ENCODE data around the gene NACC1.
A peak's percentile ranks its signal among the peaks of the same experiment; 100 is the strongest.

Gene NACC1

DNA sequence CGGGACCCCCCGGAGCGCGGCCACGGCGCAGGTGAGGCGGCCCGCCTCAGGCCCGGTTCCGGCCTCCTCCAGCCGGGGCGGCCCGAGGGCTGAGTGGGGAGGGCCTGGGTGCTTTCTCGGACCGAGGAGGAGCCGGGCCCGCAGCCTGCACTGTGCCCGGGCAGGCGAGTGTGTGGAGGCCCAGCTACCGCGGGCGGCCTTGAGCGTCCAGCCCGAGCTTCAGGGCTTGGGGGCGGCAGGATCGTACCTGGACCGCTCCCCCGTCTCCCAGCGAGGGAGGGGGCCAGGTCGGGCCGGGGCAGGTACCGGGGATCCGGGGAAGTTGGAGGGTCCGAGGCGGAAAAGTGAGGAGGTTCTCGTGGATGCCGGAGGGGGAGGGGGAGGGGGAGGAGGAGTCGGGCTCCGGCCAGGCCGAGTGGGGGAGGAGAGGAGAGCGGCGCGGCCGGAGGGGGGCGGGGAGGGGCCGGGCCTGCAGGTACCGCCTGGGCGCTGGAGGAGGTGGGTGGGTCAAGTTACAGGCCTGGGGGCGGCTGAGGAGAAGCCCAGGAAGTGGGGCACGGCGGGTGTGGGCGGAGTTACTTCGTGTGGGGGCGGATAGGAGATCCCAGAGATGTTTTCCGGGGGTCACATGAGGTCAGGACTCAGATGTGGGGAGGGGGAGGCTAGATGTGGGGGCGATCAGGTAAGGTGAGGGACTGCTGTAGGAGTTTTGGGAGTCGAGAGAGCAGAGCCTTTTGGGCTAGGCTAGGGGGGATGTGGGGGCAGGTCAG is 545 bp downstream of the NACC1 start (continued):
- TF ChIP-seq, protein P1, sequence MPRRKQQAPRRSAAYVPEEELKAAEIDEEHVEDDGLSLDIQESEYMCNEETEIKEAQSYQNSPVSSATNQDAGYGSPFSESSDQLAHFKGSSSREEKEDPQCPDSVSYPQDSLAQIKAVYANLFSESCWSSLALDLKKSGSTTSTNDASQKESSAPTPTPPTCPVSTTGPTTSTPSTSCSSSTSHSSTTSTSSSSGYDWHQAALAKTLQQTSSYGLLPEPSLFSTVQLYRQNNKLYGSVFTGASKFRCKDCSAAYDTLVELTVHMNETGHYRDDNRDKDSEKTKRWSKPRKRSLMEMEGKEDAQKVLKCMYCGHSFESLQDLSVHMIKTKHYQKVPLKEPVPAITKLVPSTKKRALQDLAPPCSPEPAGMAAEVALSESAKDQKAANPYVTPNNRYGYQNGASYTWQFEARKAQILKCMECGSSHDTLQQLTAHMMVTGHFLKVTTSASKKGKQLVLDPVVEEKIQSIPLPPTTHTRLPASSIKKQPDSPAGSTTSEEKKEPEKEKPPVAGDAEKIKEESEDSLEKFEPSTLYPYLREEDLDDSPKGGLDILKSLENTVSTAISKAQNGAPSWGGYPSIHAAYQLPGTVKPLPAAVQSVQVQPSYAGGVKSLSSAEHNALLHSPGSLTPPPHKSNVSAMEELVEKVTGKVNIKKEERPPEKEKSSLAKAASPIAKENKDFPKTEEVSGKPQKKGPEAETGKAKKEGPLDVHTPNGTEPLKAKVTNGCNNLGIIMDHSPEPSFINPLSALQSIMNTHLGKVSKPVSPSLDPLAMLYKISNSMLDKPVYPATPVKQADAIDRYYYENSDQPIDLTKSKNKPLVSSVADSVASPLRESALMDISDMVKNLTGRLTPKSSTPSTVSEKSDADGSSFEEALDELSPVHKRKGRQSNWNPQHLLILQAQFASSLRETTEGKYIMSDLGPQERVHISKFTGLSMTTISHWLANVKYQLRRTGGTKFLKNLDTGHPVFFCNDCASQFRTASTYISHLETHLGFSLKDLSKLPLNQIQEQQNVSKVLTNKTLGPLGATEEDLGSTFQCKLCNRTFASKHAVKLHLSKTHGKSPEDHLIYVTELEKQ (tag by site-specific recombination; IDR thresholded peaks at IDR 0.05; ENCODE audit: borderline replicate concordance), result no peak
- TF ChIP-seq ZNF768 (tag by site-specific recombination; IDR thresholded peaks at IDR 0.05) (no peak), IKZF3 (tag by site-specific recombination; IDR thresholded peaks at IDR 0.05) (no peak), ZNF610 (tag by site-specific recombination; IDR thresholded peaks at IDR 0.05; ENCODE audit: borderline replicate concordance) (peak; percentile 17; the same call in 1 of the 2 replicates), ZNF560 (tag by site-specific recombination; IDR thresholded peaks at IDR 0.05; ENCODE audit: borderline replicate concordance) (no peak), ZNF239 (tag by site-specific recombination; IDR thresholded peaks at IDR 0.05) (no peak), ZNF510 (tag by site-specific recombination; IDR thresholded peaks at IDR 0.05; ENCODE audit: insufficient replicate concordance) (no peak), ZSCAN23 (tag by site-specific recombination; IDR thresholded peaks at IDR 0.05) (no peak), ZNF37A (tag by site-specific recombination; IDR thresholded peaks at IDR 0.05) (no peak), ZNF391 (tag by site-specific recombination; IDR thresholded peaks at IDR 0.05; ENCODE audit: borderline replicate concordance, low read depth) (peak; percentile 52; the same call in 1 of the 2 replicates), ZNF664 (tag by site-specific recombination; IDR thresholded peaks at IDR 0.05) (no peak), ZNF792 (tag by site-specific recombination; IDR thresholded peaks at IDR 0.05) (no peak), BCL11B (tag by site-specific recombination; IDR thresholded peaks at IDR 0.05; ENCODE audit: low read depth) (no peak), ZNF629 (tag by site-specific recombination; IDR thresholded peaks at IDR 0.05) (0 out of 2 replicates have a peak, but pooled peaks have one; percentile 36)
- TF ChIP-seq, protein P2, sequence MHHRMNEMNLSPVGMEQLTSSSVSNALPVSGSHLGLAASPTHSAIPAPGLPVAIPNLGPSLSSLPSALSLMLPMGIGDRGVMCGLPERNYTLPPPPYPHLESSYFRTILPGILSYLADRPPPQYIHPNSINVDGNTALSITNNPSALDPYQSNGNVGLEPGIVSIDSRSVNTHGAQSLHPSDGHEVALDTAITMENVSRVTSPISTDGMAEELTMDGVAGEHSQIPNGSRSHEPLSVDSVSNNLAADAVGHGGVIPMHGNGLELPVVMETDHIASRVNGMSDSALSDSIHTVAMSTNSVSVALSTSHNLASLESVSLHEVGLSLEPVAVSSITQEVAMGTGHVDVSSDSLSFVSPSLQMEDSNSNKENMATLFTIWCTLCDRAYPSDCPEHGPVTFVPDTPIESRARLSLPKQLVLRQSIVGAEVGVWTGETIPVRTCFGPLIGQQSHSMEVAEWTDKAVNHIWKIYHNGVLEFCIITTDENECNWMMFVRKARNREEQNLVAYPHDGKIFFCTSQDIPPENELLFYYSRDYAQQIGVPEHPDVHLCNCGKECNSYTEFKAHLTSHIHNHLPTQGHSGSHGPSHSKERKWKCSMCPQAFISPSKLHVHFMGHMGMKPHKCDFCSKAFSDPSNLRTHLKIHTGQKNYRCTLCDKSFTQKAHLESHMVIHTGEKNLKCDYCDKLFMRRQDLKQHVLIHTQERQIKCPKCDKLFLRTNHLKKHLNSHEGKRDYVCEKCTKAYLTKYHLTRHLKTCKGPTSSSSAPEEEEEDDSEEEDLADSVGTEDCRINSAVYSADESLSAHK (tag by site-specific recombination; IDR thresholded peaks at IDR 0.05), result no peak
- TF ChIP-seq, protein P3, sequence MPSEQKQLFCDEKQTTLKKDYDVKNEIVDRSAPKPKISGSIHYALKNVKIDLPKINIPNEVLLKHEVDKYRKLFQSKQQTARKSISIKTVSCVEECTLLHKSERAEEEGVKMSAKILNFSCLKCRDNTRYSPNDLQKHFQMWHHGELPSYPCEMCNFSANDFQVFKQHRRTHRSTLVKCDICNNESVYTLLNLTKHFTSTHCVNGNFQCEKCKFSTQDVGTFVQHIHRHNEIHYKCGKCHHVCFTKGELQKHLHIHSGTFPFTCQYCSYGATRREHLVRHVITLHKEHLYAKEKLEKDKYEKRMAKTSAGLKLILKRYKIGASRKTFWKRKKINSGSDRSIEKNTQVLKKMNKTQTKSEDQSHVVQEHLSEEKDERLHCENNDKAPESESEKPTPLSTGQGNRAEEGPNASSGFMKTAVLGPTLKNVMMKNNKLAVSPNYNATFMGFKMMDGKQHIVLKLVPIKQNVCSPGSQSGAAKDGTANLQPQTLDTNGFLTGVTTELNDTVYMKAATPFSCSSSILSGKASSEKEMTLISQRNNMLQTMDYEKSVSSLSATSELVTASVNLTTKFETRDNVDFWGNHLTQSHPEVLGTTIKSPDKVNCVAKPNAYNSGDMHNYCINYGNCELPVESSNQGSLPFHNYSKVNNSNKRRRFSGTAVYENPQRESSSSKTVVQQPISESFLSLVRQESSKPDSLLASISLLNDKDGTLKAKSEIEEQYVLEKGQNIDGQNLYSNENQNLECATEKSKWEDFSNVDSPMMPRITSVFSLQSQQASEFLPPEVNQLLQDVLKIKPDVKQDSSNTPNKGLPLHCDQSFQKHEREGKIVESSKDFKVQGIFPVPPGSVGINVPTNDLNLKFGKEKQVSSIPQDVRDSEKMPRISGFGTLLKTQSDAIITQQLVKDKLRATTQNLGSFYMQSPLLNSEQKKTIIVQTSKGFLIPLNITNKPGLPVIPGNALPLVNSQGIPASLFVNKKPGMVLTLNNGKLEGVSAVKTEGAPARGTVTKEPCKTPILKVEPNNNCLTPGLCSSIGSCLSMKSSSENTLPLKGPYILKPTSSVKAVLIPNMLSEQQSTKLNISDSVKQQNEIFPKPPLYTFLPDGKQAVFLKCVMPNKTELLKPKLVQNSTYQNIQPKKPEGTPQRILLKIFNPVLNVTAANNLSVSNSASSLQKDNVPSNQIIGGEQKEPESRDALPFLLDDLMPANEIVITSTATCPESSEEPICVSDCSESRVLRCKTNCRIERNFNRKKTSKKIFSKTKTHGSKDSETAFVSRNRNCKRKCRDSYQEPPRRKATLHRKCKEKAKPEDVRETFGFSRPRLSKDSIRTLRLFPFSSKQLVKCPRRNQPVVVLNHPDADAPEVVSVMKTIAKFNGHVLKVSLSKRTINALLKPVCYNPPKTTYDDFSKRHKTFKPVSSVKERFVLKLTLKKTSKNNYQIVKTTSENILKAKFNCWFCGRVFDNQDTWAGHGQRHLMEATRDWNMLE (tag by site-specific recombination; conservative IDR thresholded peaks at IDR 0.05; ENCODE audit: low read depth), result no peak
- TF ChIP-seq, protein P4, sequence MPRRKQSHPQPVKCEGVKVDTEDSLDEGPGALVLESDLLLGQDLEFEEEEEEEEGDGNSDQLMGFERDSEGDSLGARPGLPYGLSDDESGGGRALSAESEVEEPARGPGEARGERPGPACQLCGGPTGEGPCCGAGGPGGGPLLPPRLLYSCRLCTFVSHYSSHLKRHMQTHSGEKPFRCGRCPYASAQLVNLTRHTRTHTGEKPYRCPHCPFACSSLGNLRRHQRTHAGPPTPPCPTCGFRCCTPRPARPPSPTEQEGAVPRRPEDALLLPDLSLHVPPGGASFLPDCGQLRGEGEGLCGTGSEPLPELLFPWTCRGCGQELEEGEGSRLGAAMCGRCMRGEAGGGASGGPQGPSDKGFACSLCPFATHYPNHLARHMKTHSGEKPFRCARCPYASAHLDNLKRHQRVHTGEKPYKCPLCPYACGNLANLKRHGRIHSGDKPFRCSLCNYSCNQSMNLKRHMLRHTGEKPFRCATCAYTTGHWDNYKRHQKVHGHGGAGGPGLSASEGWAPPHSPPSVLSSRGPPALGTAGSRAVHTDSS (tag by site-specific recombination; IDR thresholded peaks at IDR 0.05), result no peak
- TF ChIP-seq, protein P5, sequence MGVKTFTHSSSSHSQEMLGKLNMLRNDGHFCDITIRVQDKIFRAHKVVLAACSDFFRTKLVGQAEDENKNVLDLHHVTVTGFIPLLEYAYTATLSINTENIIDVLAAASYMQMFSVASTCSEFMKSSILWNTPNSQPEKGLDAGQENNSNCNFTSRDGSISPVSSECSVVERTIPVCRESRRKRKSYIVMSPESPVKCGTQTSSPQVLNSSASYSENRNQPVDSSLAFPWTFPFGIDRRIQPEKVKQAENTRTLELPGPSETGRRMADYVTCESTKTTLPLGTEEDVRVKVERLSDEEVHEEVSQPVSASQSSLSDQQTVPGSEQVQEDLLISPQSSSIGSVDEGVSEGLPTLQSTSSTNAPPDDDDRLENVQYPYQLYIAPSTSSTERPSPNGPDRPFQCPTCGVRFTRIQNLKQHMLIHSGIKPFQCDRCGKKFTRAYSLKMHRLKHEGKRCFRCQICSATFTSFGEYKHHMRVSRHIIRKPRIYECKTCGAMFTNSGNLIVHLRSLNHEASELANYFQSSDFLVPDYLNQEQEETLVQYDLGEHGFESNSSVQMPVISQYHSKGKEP (tag by site-specific recombination; IDR thresholded peaks at IDR 0.05), result no peak
- TF ChIP-seq, protein P6, sequence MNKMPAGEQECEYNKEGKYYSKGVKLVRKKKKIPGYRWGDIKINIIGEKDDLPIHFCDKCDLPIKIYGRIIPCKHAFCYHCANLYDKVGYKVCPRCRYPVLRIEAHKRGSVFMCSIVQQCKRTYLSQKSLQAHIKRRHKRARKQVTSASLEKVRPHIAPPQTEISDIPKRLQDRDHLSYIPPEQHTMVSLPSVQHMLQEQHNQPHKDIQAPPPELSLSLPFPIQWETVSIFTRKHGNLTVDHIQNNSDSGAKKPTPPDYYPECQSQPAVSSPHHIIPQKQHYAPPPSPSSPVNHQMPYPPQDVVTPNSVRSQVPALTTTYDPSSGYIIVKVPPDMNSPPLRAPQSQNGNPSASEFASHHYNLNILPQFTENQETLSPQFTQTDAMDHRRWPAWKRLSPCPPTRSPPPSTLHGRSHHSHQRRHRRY (tag by site-specific recombination; IDR thresholded peaks at IDR 0.05), result no peak
- TF ChIP-seq, protein P7, sequence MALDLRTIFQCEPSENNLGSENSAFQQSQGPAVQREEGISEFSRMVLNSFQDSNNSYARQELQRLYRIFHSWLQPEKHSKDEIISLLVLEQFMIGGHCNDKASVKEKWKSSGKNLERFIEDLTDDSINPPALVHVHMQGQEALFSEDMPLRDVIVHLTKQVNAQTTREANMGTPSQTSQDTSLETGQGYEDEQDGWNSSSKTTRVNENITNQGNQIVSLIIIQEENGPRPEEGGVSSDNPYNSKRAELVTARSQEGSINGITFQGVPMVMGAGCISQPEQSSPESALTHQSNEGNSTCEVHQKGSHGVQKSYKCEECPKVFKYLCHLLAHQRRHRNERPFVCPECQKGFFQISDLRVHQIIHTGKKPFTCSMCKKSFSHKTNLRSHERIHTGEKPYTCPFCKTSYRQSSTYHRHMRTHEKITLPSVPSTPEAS (tag by site-specific recombination; IDR thresholded peaks at IDR 0.05), result no peak
